Endothelial cell of hepatic sinusoid (primary cell): ENCODE measurements around the gene LGI4.

Experiments used
- in situ Hi-C: cut with HindIII; loops from 2 replicates; pipeline ENCODE4 v1.10.0; 2017; ENCODE audit warnings: low sequenced_read_pairs

Gene LGI4

GRCh38 chr19:35089554-35089953 is 45.3 kb downstream of the LGI4 start:
- in situ Hi-C loops: no loop called here

DNA sequence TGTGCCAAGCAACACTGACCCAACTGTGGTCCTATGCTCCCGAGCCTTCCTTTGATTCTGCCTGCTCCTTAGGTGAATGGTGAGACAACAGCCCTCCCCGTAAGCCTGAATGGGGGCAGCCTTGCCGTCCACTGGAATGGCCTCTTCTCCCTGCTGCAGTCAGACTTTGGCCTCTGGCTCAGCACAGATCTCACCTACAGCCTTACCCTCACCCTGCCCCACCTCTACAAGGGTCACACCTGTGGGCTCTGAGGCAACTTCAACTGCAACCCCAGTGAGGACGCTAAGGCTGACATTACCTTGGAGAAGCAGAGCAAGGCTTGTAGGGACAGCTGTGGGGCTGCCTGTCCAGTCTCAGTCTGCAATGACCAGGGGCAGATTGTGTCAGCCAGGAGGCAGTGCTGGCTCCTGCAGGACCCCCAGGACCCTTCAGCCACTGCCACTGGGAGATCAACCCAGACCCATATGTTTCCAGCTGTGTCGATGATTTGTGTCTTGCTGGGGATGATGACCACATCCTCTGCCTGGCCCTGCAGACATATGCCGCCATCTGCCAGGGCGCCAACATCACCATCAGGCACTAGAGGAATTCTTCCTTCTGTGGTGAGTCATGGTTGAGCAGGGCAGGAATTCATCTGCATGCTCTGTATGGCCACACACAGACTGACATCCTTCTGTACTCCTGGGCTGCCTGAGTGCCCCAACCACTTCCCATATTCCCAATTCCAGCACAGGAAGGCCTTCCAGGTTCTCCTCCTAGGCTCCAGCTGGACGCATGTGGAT is 46.5 kb downstream of the LGI4 start:
- in situ Hi-C loops: no loop called here

GRCh38 chr19:35087393-35087792 is 47.5 kb downstream of the LGI4 start:
- in situ Hi-C loops: no loop called here

GRCh38 chr19:35086455-35086854 is 48.4 kb downstream of the LGI4 start:
- in situ Hi-C loops: no loop called here

- in situ Hi-C loops: no loop called here
Observed at GRCh38 chr19:35085947-35086346, 48.9 kb downstream of the LGI4 start.

DNA sequence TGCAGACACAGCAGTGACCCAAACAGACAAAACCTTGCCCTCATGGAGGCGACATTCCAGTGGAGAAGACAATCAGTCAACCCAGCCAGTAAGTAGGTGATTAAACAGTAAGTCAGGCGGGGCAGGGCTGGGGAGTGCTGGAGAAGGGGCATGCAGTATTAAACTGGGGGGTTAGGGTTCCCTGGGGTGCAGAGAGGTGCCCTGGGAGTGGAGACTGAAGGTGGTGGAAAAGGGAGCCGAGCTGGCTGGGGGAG is 50.4 kb downstream of the LGI4 start:
- in situ Hi-C loops: no loop called here

DNA sequence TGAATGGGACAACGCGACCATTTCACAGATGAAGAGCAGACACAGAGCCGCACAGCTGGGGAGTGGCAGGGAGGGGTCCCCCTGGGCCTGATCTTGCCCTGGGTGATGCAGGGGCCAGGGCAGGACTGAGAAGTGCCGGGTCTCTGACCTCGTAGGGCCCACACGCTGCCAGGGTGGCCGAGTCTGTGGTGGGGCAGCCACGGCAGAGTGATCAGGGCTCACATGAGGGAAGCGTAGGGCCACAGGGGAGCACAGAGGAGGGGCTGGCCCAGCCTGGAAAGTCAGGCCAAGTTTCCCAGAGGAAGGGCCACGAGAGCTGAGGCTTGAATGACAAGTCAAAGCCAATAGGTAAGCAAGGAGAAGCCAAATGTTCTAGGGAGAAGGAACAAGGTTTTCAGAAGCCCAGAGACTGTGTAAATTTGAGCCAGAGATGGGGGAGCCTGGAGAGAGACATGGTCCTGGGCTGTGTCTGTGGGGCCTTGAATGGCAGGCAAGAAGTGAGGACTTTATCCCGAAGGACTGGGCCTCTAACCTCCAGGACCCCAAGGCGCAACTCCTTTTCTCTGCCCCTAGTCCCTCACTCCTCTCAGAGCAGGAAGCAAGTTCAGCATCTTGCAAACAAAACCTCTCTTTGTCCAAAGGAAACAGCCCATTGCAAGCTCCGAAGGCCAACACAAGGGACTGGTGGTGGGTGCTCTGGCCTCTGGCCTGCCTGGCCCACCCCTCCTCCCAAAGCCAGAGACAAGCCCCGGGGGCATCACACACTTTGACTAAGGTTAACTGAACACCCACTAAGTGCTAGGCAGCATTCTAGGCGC is 51.0 kb downstream of the LGI4 start:
- in situ Hi-C loops: no loop called here

DNA sequence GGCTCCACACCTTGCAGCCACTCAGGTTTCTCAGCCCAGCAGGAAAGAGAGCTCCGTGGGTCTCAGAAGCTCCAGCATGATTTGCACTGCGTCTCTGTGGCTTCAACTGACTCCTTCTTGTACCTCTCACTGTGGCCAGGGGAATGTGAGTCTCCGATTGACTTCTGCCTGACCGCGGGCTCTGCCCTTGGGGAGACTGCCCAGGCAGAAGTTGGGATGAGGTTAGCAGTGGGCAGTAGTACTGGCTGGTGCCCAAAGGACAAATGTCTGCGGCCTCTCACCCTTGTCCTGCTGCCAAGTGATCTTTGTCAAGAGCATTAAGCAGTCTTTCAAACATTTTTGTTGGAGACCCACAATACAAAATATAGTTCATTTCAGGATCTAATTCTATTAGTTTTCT is 53.7 kb downstream of the LGI4 start:
- in situ Hi-C loops: no loop called here

GRCh38 chr19:35080613-35081170 is 54.2 kb downstream of the LGI4 start:
- in situ Hi-C loops: no loop called here

- in situ Hi-C loops: no loop called here
Observed at GRCh38 chr19:35079826-35080225, 55.0 kb downstream of the LGI4 start.

GRCh38 chr19:35077411-35078223 is 57.2 kb downstream of the LGI4 start:
- in situ Hi-C loops: no loop called here

GRCh38 chr19:35076657-35077056 is 58.2 kb downstream of the LGI4 start:
- in situ Hi-C loops: no loop called here

GRCh38 chr19:35076026-35076370 is 58.9 kb downstream of the LGI4 start:
- in situ Hi-C loops: no loop called here

DNA sequence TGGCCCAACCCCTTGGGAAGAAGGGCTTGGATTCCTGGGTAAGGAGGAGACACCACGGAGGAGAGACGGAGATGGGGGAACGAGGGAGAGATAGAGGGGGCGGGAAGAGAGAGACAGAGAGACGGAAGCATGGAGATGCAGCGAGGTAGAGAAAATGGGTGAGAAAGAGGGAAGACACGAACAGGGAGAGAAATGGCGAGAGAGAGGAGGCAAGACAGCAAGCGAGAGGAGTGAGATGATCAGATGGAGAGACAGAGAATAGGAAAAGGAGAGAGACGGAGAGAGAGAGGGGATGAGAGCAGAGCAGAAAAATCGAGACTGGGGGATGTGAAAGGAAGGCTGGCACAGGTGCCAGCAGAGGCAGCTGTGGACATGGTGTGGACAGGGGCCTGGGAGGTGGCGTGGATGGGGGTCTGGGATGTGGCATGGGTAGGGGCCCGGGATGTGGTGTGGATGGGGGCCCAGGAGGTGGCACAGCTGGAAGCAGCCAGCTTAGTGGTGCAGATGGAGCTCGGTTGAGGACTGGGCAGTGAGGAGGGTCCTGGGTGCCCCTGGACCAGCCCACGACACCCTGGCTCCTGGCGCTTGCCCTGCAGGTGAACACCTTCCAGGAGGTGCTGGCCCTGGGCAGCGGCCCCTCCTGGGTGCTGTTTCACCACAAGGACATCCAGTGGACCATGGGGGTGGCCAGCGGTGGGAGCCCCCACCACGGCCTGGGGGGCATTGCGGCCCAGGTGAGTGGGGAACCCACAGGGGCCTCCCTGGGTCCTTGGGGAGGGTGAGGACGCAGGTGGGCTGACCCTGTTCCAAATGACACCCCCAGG is 59.4 kb downstream of the LGI4 start:
- in situ Hi-C loops: no loop called here
